H1 (cell line): Measurements from ENCODE around the gene RPP30. TPM values are rescaled to one million over a fixed set of nuclear protein-coding genes. Genes with fewer than 3 reads are reported as not detected.

Experiments
- CTCF ChIA-PET: fragments of 300-600 bp; sonication (Branson Sonifier 250); formaldehyde crosslinking; loops from one replicate; lab custom pipeline; 2021; ENCODE audit not compliant: partially characterized antibody; lab: Charles Lee
- POLR2A ChIA-PET: fragments of 300-600 bp; sonication (Branson Sonifier 250); formaldehyde crosslinking; loops from one replicate; lab custom pipeline; 2021; ENCODE audit warnings: inconsistent platforms; ENCODE audit not compliant: partially characterized antibody; lab: Charles Lee
- DNase-seq, 2 experiments: peaks; one replicate each; pipeline versions ENCODE4 v3.0.0 to v3.0.0-alpha.2; 2010 to 2022; ENCODE audit warnings: low spot score in 2 of 2, low read depth in 1 of 2, mixed read lengths in 1 of 2
- FAIRE-seq: peaks from 2 replicates; lab custom pipeline; 2011; peaks lifted over from hg19 to GRCh38; lab: Jason Lieb, UNC
- H2AFZ ChIP-seq: 2 replicates; pipeline ENCODE4 v1.8.1; 2012; ENCODE audit warnings: low read length, inconsistent platforms
- H2AK5ac ChIP-seq: 2 replicates; pipeline ENCODE4 v1.6.1; 2013; ENCODE audit warnings: low read depth, low read length
- H2BK120ac ChIP-seq: replicated peaks from 2 replicates; pipeline ENCODE3; 2013; ENCODE audit warnings: low read depth, low read length, inconsistent platforms
- H2BK12ac ChIP-seq: 2 replicates; pipeline ENCODE4 v1.6.1; 2013; ENCODE audit warnings: low read depth, low read length
- H2BK15ac ChIP-seq: 2 replicates; pipeline ENCODE4 v1.6.1; 2013; ENCODE audit warnings: low read length
- H2BK20ac ChIP-seq: 2 replicates; pipeline ENCODE4 v1.6.1; 2013; ENCODE audit warnings: low read length
- H2BK5ac ChIP-seq: 2 replicates; pipeline ENCODE4 v1.6.1; 2013; ENCODE audit warnings: low read depth, low read length
- H3K14ac ChIP-seq: 2 replicates; pipeline ENCODE4 v1.6.1; 2013; ENCODE audit warnings: inconsistent platforms; ENCODE audit not compliant: insufficient read length
- H3K18ac ChIP-seq: 2 replicates; pipeline ENCODE4 v1.6.1; 2013; ENCODE audit warnings: low read length; ENCODE audit errors: extremely low read depth
- H3K23ac ChIP-seq: 2 replicates; pipeline ENCODE4 v1.6.1; 2013; ENCODE audit warnings: inconsistent platforms; ENCODE audit not compliant: insufficient read length
- H3K23me2 ChIP-seq: 2 replicates; pipeline ENCODE4 v1.6.1; 2013; ENCODE audit warnings: low read depth, low read length
- H3K27ac ChIP-seq: 2 replicates; pipeline ENCODE4 v1.6.1; 2011; ENCODE audit warnings: low read depth, low read length, inconsistent platforms
- H3K27me3 ChIP-seq, 4 experiments: replicated peaks in 1 of 4; 1 replicate in 1 of 4; 2 replicates in 3 of 4; pipeline versions ENCODE4 v1.6.1 to v1.8.1; 2011 to 2013; ENCODE audit warnings: low read length in 3 of 4, mild to moderate bottlenecking in 3 of 4, inconsistent platforms in 2 of 4, mixed read lengths in 2 of 4, moderate library complexity in 1 of 4; ENCODE audit not compliant: control insufficient read depth in 3 of 4, insufficient read depth in 3 of 4; ENCODE audit errors: extremely low read depth in 1 of 4
- H3K36me3 ChIP-seq, 4 experiments: 2 replicates each; pipeline versions ENCODE4 v1.6.1 to v1.8.1; 2011 to 2013; ENCODE audit warnings: mild to moderate bottlenecking in 4 of 4, low read length in 3 of 4, moderate library complexity in 2 of 4, control low read depth in 1 of 4, inconsistent platforms in 1 of 4; ENCODE audit not compliant: insufficient read depth in 4 of 4, control insufficient read depth in 2 of 4
- H3K4ac ChIP-seq: replicated peaks from 2 replicates; pipeline ENCODE3; 2013; ENCODE audit warnings: low read length, low read depth, mixed read lengths, inconsistent platforms; ENCODE audit not compliant: insufficient read length
- H3K4me1 ChIP-seq, 4 experiments: replicated peaks in 1 of 4; 1 replicate in 1 of 4; 2 replicates in 3 of 4; pipeline versions ENCODE4 v1.6.1 to v1.8.1; 2011 to 2013; ENCODE audit warnings: low read length in 3 of 4, inconsistent platforms in 2 of 4, mixed read lengths in 1 of 4; ENCODE audit not compliant: insufficient read depth in 4 of 4, control insufficient read depth in 3 of 4
- H3K4me2 ChIP-seq, 2 experiments: 2 replicates each; pipeline versions ENCODE4 v1.6.1 to v1.8.1; 2011 to 2013; ENCODE audit warnings: low read depth in 2 of 2, low read length in 2 of 2, control low read depth in 1 of 2, inconsistent platforms in 1 of 2, mild to moderate bottlenecking in 1 of 2; ENCODE audit not compliant: insufficient read depth in 1 of 2
- H3K4me3 ChIP-seq, 4 experiments: fragments of 200-600, 300-600 bp in 1 of 4; sonication (generic), shearing (Covaris generic), sonication (Bioruptor Twin) in 1 of 4; 2 replicates each; pipeline versions ENCODE4 v1.5.1 to v1.8.1; 2011 to 2016; ENCODE audit warnings: low read length in 4 of 4, low read depth in 3 of 4, control low read depth in 2 of 4, inconsistent platforms in 2 of 4, mild to moderate bottlenecking in 2 of 4, mixed read lengths in 1 of 4, moderate library complexity in 1 of 4; ENCODE audit not compliant: insufficient read depth in 2 of 4; ENCODE audit errors: extremely low read depth in 1 of 4
- H3K56ac ChIP-seq: replicated peaks from 2 replicates; pipeline ENCODE3; 2013; ENCODE audit warnings: low read depth, mild to moderate bottlenecking, mixed read lengths, low read length, inconsistent platforms; ENCODE audit not compliant: insufficient read length
- H3K79me1 ChIP-seq: 2 replicates; pipeline ENCODE4 v1.6.1; 2013; ENCODE audit warnings: low read depth, low read length, control low read depth
- H3K79me2 ChIP-seq, 2 experiments: 2 replicates each; pipeline versions ENCODE4 v1.6.1 to v1.8.1; 2012 to 2013; ENCODE audit warnings: low read length in 2 of 2, mild to moderate bottlenecking in 2 of 2, inconsistent platforms in 1 of 2; ENCODE audit not compliant: insufficient read depth in 2 of 2, control insufficient read depth in 1 of 2
- H3K9ac ChIP-seq, 4 experiments: replicated peaks in 1 of 4; 1 replicate in 1 of 4; 2 replicates in 3 of 4; pipeline versions ENCODE4 v1.6.1 to v1.8.1; 2011 to 2013; ENCODE audit warnings: low read depth in 3 of 4, low read length in 3 of 4, control low read depth in 2 of 4, mild to moderate bottlenecking in 2 of 4, moderate library complexity in 2 of 4, inconsistent platforms in 1 of 4; ENCODE audit errors: extremely low read depth in 1 of 4
- H3K9me3 ChIP-seq, 2 experiments: 2 replicates each; pipeline versions ENCODE4 v1.6.1 to v1.8.1; 2012 to 2013; ENCODE audit warnings: mild to moderate bottlenecking in 2 of 2, moderate library complexity in 2 of 2, control low read depth in 1 of 2, inconsistent platforms in 1 of 2, low read depth in 1 of 2, low read length in 1 of 2, mixed read lengths in 1 of 2; ENCODE audit not compliant: insufficient read depth in 2 of 2
- H4K20me1 ChIP-seq, 2 experiments: replicated peaks in 1 of 2; 2 replicates each; pipeline versions ENCODE3 to v1.8.1; 2011 to 2013; ENCODE audit warnings: inconsistent platforms in 2 of 2, low read length in 2 of 2, mild to moderate bottlenecking in 1 of 2; ENCODE audit not compliant: insufficient read depth in 2 of 2, control insufficient read depth in 1 of 2
- H4K5ac ChIP-seq: 2 replicates; pipeline ENCODE4 v1.6.1; 2013; ENCODE audit warnings: low read length, low read depth, mixed read lengths, inconsistent platforms; ENCODE audit not compliant: insufficient read length
- H4K8ac ChIP-seq: 2 replicates; pipeline ENCODE4 v1.8.0; 2013; ENCODE audit warnings: mild to moderate bottlenecking, moderate library complexity, low read length, inconsistent platforms; ENCODE audit not compliant: insufficient read depth; ENCODE audit errors: extremely low read depth
- H4K91ac ChIP-seq: replicated peaks from 2 replicates; pipeline ENCODE3; 2013; ENCODE audit warnings: low read length, mixed read lengths, inconsistent platforms; ENCODE audit not compliant: insufficient read length
- BACH1 ChIP-seq: IDR thresholded peaks from 2 replicates; pipeline ENCODE4 v1.6.1; 2012; ENCODE audit warnings: low read length, improper control_type of control experiment
- CBX8 ChIP-seq: fragments of 300-800, 300-1000 bp; sonication (generic); IDR thresholded peaks from 2 replicates; pipeline ENCODE4 v1.7.1; 2016; ENCODE audit warnings: low read depth, low read length, borderline replicate concordance
- CEBPB ChIP-seq: IDR thresholded peaks from 2 replicates; pipeline ENCODE4 v1.6.1; 2012; ENCODE audit warnings: low read depth, low read length
- GTF2F1 ChIP-seq: IDR thresholded peaks from 2 replicates; pipeline ENCODE4 v1.6.1; 2012; ENCODE audit warnings: low read depth, low read length, improper control_type of control experiment, borderline replicate concordance
- POU5F1 ChIP-seq: IDR thresholded peaks from 2 replicates; pipeline ENCODE4 v1.6.1; 2011; ENCODE audit warnings: low read depth, mild to moderate bottlenecking, low read length, moderate library complexity
- RBBP5 ChIP-seq: IDR thresholded peaks from 2 replicates; pipeline ENCODE4 v1.7.1; 2012; ENCODE audit warnings: low read depth, mild to moderate bottlenecking, inconsistent platforms, low read length, moderate library complexity, borderline replicate concordance
- SP1 ChIP-seq: IDR thresholded peaks from 2 replicates; pipeline ENCODE4 v1.6.1; 2011; ENCODE audit warnings: low read depth, low read length
- SP4 ChIP-seq: IDR thresholded peaks from 2 replicates; pipeline ENCODE4 v1.6.1; 2012; ENCODE audit warnings: low read length, inconsistent platforms
- WGBS, 2 experiments: shearing (Covaris generic) in 1 of 2; methylation state at CpG; one replicate each; pipeline versions ENCODE4 v1.1.6 to v1.1.7; 2013 to 2015; ENCODE audit warnings: low lambda C conversion rate in 2 of 2, mixed read lengths in 2 of 2, inconsistent platforms in 1 of 2, low coverage in 1 of 2, missing lambda C conversion rate in 1 of 2; ENCODE audit not compliant: insufficient replicate concordance in 2 of 2, insufficient coverage in 1 of 2, insufficient read length in 1 of 2; ENCODE audit errors: extremely low coverage in 1 of 2, missing lambda C conversion rate in 1 of 2; 5-methylcytosine and 5-hydroxymethylcytosine counted together
- polyA plus RNA-seq, 7 experiments: library from polyadenylated mRNA; depleted of rRNA in 3 of 7; stranded (reverse) in 5 of 7; unstranded in 2 of 7; fragments of >200 nt in 5 of 7; fragments of 200-250 nt in 2 of 7; gene quantifications; 1 replicate in 5 of 7; 2 replicates in 1 of 7; 4 replicates in 1 of 7; pipeline versions ENCODE4 v1.2.1 to v1.2.3, GENCODE V29; 2011 to 2013; ENCODE audit warnings: missing spikeins in 2 of 7, mixed read lengths in 2 of 7
- total RNA-seq: library from RNA; stranded (reverse); fragmentation: NEBNext Ultra II Directional; extraction: Animal tissue kit (Norgen Biotek cat#: 25700); gene quantifications from 2 replicates; pipeline ENCODE4 v1.2.1, GENCODE V29; 2021

RPP30 gene
- total and polyA plus RNA-seq, 2 of the 8 experiments (the other 6 are each of a cell fraction or from before 2014, with no cell fraction given): 38.9 to 79.7 TPM

GRCh38 chr10:90860790-90861189, 11.0 kb upstream of the RPP30 start:
- no peak overlapping the region for H4K8ac ChIP-seq
- 90% methylated on average over 1 of the region's 1 CpG; no CpG with 5 or more reads in 1 of the 2 experiments for WGBS, 2 experiments
- H3K4ac ChIP-seq: no peak overlapping the region
- no peak overlapping the region for H2AK5ac ChIP-seq
- H2BK12ac ChIP-seq: no peak overlapping the region
- H4K20me1 ChIP-seq: peaks cover 0 to 6% of the 10 kb centered on the region in 2 experiments
- H3K18ac ChIP-seq: no peak overlapping the region
- POLR2A ChIA-PET: no interaction called here
- peaks cover 1 to 14% (median 8%) of the 10 kb centered on the region in 4 experiments; a peak in 6 of 7 replicates for H3K27me3 ChIP-seq
- no peak overlapping the region for H3K14ac ChIP-seq
- no peak overlapping the region for H4K91ac ChIP-seq
- H3K23ac ChIP-seq: no peak overlapping the region
- FAIRE-seq (no peak), DNase-seq (no peak)
- H3K79me1 ChIP-seq: no peaks in the 10 kb centered on the region
- no peaks in the 10 kb centered on the region for H3K9me3 ChIP-seq
- peaks cover 6% of the 10 kb centered on the region; the same call in 1 of the 2 replicates for H3K23me2 ChIP-seq
- H3K27ac ChIP-seq: no peak overlapping the region
- no peak overlapping the region for H2BK20ac ChIP-seq
- no peak overlapping the region for H3K56ac ChIP-seq
- H3K36me3 ChIP-seq: no peaks in the 10 kb centered on the region
- H3K79me2 ChIP-seq: peaks cover 0 to 12% of the 10 kb centered on the region in 2 experiments; a peak in 2 of 4 replicates
- no peak overlapping the region for H3K4me3 ChIP-seq
- CTCF ChIA-PET: interaction anchor here (1.0 to 6.1 kb wide), 11 partner anchors 9 to 1077 kb away, joined by 3 to 79 read pairs (median 5); partner anchors contain the start of gene RPP30
- no peak overlapping the region for H3K9ac ChIP-seq
- H4K5ac ChIP-seq: no peak overlapping the region
- no peak overlapping the region for H2BK5ac ChIP-seq
- no peak overlapping the region for H2BK15ac ChIP-seq
- H2AFZ ChIP-seq: no peak overlapping the region
- peaks cover 0 to 3% (median 2%) of the 10 kb centered on the region in 4 experiments; a peak in 3 of 7 replicates for H3K4me1 ChIP-seq
- no peak overlapping the region for H3K4me2 ChIP-seq
- H2BK120ac ChIP-seq: no peak overlapping the region
- TF ChIP-seq RBBP5 (no peak), CBX8 (no peak), BACH1 (no peak), POU5F1 (no peak), SP4 (no peak), CEBPB (no peak), SP1 (no peak), GTF2F1 (no peak)
